ENCODE data around the gene NR2C1. TPM values are rescaled to one million over a fixed set of nuclear protein-coding genes. Genes with fewer than 3 reads are reported as not detected.

NR2C1 gene
- total RNA-seq, 1 donor from 2014 or later: 37.0 TPM

DNA sequence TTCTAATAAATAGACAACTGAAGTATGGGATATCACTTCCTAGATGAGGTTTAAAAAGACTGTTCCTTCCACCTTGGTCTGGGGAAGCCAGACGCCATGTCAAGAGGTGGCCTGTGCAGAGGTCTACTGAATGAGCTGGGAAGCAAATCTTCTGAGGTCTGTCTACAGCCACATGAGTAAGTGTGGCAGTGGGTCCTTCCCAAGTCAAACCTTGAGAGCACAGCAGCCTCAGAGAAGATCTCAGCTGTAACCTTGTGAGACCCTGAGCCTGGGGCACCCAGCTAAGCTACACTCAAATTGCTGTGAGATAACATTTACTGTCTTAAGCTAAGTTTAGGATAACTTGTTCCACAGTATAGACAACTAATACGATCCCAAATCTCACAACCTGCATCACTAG lies 90.1 kb downstream of the NR2C1 start:
- ATAC-seq: no peak
- H3K4me3 ChIP-seq: no peak overlapping the region
- H3K9me3 ChIP-seq: no peaks in the 10 kb centered on the region
- no peak for DNase-seq
- no peak overlapping the region for H3K27ac ChIP-seq
- TF ChIP-seq, protein P1, sequence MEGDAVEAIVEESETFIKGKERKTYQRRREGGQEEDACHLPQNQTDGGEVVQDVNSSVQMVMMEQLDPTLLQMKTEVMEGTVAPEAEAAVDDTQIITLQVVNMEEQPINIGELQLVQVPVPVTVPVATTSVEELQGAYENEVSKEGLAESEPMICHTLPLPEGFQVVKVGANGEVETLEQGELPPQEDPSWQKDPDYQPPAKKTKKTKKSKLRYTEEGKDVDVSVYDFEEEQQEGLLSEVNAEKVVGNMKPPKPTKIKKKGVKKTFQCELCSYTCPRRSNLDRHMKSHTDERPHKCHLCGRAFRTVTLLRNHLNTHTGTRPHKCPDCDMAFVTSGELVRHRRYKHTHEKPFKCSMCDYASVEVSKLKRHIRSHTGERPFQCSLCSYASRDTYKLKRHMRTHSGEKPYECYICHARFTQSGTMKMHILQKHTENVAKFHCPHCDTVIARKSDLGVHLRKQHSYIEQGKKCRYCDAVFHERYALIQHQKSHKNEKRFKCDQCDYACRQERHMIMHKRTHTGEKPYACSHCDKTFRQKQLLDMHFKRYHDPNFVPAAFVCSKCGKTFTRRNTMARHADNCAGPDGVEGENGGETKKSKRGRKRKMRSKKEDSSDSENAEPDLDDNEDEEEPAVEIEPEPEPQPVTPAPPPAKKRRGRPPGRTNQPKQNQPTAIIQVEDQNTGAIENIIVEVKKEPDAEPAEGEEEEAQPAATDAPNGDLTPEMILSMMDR (IDR thresholded peaks at IDR 0.05): no peak
- H3K36me3 ChIP-seq: no peaks in the 10 kb centered on the region
- no peaks in the 10 kb centered on the region for H3K27me3 ChIP-seq
- H3K4me1 ChIP-seq: no peaks in the 10 kb centered on the region
- intact Hi-C loops (cut with DNase I): no loop called here

DNA sequence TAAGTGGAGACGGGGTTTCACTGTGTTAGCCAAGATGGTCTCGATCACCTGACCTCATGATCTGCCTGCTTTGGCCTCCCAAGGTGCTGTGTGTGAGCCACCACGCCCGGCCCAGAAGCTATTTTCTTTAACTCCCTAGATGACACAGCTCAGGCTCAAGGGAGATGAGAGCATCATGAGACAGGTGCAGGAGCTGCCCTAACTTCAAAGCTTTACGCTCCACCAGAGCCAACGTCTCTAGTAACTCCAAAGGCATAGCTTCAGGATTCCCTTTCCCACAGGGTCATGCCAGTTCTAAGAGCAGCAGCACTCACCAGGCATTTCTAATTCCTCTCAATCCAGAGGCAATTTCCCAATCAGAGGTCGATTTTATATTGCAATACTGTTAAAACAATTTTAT lies 91.0 kb downstream of the NR2C1 start:
- H3K9me3 ChIP-seq: no peaks in the 10 kb centered on the region
- H3K36me3 ChIP-seq: no peaks in the 10 kb centered on the region
- no peak for DNase-seq
- TF ChIP-seq, protein P1 (IDR thresholded peaks at IDR 0.05): no peak
- intact Hi-C loops (cut with DNase I): no loop called here
- H3K27ac ChIP-seq: no peak overlapping the region
- no peaks in the 10 kb centered on the region for H3K27me3 ChIP-seq
- no peaks in the 10 kb centered on the region for H3K4me1 ChIP-seq
- no peak for ATAC-seq
- H3K4me3 ChIP-seq: no peak overlapping the region

DNA sequence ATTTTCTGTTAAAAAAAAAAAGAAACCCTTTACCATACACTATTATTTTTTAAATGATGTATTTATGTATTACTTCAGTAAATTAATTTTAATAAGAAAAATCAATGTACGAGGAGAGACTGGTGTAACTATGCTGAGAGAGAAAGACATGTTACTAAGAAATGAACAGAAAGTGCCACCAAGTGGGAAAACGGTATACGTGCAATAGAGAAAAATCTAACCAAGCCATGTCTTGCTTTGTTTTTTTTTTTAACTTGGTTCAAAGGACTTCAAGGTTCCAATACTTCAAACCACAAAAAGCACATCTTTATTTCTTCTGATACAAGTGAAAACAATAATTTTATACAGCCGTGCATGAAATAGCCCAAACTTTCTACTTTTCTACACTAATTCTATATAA lies 92.8 kb downstream of the NR2C1 start:
- Histone ChIP-seq H3K27me3 (no peaks in the 10 kb centered on the region), H3K4me3 (no peak overlapping the region), H3K9me3 (no peaks in the 10 kb centered on the region), H3K27ac (no peak overlapping the region), H3K36me3 (no peaks in the 10 kb centered on the region), H3K4me1 (no peaks in the 10 kb centered on the region)
- TF ChIP-seq, protein P1 (IDR thresholded peaks at IDR 0.05): no peak
- ATAC-seq (no peak), DNase-seq (no peak)
- intact Hi-C loops (cut with DNase I): no loop called here

DNA sequence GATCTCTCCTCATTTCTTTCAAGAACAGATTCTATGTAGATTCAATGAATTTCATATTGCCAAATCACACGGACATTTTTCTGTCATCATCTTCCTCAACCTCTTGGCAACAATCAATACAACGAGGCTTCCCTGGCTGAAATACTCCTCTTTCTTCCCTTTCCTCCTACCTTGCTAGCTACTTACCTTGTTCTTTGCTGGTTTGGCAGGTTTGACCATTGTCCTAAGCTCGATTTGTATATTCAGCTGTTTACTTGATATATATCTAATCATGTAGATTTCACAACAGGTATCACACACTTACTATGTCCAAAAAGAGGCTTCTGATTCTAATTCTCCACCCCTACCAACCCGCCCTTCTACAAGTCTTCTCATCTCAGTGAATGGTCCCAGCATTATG lies 93.5 kb downstream of the NR2C1 start:
- no peak for DNase-seq
- TF ChIP-seq, protein P1 (IDR thresholded peaks at IDR 0.05): no peak
- Histone ChIP-seq H3K27ac (no peak overlapping the region), H3K9me3 (no peaks in the 10 kb centered on the region), H3K36me3 (no peaks in the 10 kb centered on the region), H3K4me1 (no peaks in the 10 kb centered on the region), H3K27me3 (no peaks in the 10 kb centered on the region), H3K4me3 (no peak overlapping the region)
- intact Hi-C loops (cut with DNase I): no loop called here
- ATAC-seq: no peak

DNA sequence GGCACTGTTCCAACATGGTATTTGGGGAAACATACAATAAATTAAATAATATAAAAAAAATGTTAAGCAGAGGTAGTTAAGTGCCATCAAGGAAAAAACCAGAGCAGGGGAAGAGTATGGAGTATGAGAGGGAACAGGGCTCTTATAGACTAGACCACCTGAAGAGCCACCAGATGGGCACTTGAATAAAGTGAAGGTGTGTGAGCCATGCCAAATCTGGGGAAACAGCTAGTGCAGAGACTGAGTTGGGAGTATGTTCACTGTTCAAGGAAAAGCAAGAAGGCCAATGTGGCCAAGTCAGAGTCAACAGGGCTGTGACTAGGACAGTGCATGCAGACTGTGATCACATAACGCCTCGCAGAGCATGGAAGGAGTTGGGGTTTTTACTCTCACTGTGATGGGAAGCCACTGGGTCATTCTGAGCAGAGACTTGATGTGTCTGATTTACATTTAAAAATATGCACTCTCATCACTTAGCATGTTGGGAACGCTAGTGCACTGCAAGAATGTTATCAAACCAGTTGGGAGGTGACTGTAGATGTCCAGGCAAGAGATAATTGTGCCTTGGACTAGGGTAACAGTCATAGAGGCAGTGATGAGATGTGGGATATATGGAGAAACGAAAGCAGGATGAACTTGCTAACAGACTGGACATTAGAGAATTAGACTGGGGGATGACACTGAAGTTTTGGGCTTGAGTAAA lies 95.5 kb downstream of the NR2C1 start:
- Histone ChIP-seq H3K27me3 (no peaks in the 10 kb centered on the region), H3K36me3 (no peaks in the 10 kb centered on the region), H3K4me3 (no peak overlapping the region), H3K4me1 (no peaks in the 10 kb centered on the region), H3K27ac (no peak overlapping the region), H3K9me3 (no peaks in the 10 kb centered on the region)
- intact Hi-C loops (cut with DNase I): no loop called here
- TF ChIP-seq, protein P1 (IDR thresholded peaks at IDR 0.05): no peak
- no peak for DNase-seq
- no peak for ATAC-seq

DNA sequence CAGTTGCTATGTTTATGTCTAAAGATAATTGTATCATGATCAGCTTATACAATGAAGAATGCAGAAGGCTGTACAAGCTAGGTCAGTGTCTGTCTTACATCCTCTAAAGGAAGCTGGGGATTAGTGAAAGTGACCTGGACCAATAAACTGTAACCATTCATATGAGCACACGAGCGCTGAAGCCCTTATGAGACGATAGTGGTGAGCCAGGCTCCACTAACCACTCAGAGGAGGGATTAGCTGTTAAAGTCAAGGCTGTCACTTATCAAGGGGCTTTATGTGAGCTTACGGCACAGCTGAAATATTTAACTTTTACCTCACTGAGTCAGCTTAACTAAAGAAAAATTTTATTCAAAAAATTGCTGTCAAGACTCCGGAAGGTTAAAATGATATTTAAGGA lies 100.2 kb downstream of the NR2C1 start:
- TF ChIP-seq, protein P1 (IDR thresholded peaks at IDR 0.05): no peak
- no peaks in the 10 kb centered on the region for H3K27me3 ChIP-seq
- H3K9me3 ChIP-seq: no peaks in the 10 kb centered on the region
- no peaks in the 10 kb centered on the region for H3K4me1 ChIP-seq
- peaks cover 17% of the 10 kb centered on the region for H3K36me3 ChIP-seq
- no peak overlapping the region for H3K27ac ChIP-seq
- DNase-seq (no peak), ATAC-seq (no peak)
- H3K4me3 ChIP-seq: no peak overlapping the region
- intact Hi-C loops (cut with DNase I): no loop called here

All from upper lobe of right lung (tissue), 1 donor.